Measurements from ENCODE around the gene ABCC4.

ABCC4 gene

DNA sequence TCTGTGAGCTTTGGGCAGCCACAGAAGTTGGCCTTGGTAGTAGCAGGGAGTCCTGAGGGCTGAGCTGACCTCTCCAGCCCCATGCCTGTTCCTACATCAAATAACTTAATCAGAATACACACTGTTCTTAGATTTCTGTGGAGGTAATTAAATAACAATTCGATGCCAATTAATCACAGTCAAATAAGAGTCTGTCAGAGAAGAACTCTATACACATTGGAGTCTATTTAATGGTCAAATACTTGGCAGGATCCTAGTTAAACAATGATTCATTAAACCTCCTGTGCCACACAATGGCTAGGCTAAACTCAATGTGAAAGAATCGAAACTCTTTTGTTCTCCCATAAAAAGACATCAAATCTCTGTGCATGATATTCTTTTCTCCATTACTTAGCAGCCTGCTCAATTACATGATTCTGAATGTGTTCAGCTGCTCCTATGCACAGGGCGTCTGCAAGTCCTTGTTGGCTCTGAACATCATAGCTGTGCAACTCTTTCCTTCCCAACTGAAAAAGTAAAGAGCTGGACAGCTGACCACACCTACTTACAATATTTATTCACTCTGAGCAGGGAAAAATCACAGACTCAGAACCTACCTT lies 173.1 kb downstream of the ABCC4 start:
- Histone ChIP-seq H3K79me2 (ENCODE audit: control insufficient read depth, low read length) (no peaks in the 10 kb centered on the region), H4K20me1 (ENCODE audit: control insufficient read depth, insufficient read depth, low read depth, low read length) (no peaks in the 10 kb centered on the region), H3K9me2 (replicated peaks; ENCODE audit: control insufficient read depth, low read length) (no peaks in the 10 kb centered on the region), H3K36me3 (ENCODE audit: control insufficient read depth, low read length) (no peaks in the 10 kb centered on the region), H3K9me3 (ENCODE audit: control insufficient read depth, insufficient read depth, low read length) (no peaks in the 10 kb centered on the region), H3K4me3 (ENCODE audit: low read length) (no peak overlapping the region), H3K4me1 (ENCODE audit: control insufficient read depth, low read length) (no peaks in the 10 kb centered on the region), H3K27ac (ENCODE audit: low read depth, low read length) (no peak overlapping the region), H3F3A (ENCODE audit: control insufficient read depth, insufficient read depth) (no peaks in the 10 kb centered on the region), H3K4me2 (ENCODE audit: low read length) (no peak overlapping the region), H3K27me3 (ENCODE audit: control insufficient read depth, low read length) (no peaks in the 10 kb centered on the region)
- TF ChIP-seq EZH2phosphoT487 (IDR thresholded peaks at IDR 0.05; ENCODE audit: borderline replicate concordance, low read length): no peak
- TF ChIP-seq, protein P1, sequence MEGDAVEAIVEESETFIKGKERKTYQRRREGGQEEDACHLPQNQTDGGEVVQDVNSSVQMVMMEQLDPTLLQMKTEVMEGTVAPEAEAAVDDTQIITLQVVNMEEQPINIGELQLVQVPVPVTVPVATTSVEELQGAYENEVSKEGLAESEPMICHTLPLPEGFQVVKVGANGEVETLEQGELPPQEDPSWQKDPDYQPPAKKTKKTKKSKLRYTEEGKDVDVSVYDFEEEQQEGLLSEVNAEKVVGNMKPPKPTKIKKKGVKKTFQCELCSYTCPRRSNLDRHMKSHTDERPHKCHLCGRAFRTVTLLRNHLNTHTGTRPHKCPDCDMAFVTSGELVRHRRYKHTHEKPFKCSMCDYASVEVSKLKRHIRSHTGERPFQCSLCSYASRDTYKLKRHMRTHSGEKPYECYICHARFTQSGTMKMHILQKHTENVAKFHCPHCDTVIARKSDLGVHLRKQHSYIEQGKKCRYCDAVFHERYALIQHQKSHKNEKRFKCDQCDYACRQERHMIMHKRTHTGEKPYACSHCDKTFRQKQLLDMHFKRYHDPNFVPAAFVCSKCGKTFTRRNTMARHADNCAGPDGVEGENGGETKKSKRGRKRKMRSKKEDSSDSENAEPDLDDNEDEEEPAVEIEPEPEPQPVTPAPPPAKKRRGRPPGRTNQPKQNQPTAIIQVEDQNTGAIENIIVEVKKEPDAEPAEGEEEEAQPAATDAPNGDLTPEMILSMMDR (IDR thresholded peaks at IDR 0.05; ENCODE audit: low read depth, low read length, poor library complexity, severe bottlenecking): no peak

DNA sequence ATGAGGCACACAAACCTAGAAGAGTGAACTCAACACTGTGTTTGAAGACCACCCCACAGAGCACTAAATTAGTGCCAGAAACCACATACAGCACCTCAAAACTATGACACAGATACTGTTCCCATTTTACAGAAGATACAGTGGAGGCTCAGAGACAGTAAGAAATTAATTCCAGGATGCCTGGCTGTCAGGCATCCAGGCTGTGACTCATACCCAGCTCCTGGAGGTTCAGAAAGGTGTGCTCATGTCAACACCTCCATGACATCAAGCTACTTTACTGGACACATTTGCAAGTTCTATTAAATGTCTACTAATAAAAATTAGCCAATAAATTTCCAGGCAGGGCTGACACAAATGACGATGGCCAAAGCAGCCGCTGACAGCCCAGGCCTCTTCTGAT lies 176.3 kb downstream of the ABCC4 start:
- H3F3A ChIP-seq (ENCODE audit: control insufficient read depth, insufficient read depth): no peaks in the 10 kb centered on the region
- TF ChIP-seq, protein P1 (IDR thresholded peaks at IDR 0.05; ENCODE audit: low read depth, low read length, poor library complexity, severe bottlenecking): no peak
- TF ChIP-seq EZH2phosphoT487 (IDR thresholded peaks at IDR 0.05; ENCODE audit: borderline replicate concordance, low read length): no peak
- no peaks in the 10 kb centered on the region for H4K20me1 ChIP-seq (ENCODE audit: control insufficient read depth, insufficient read depth, low read depth, low read length)
- no peaks in the 10 kb centered on the region for H3K79me2 ChIP-seq (ENCODE audit: control insufficient read depth, low read length)
- H3K4me3 ChIP-seq (ENCODE audit: low read length): no peak overlapping the region
- H3K9me3 ChIP-seq (ENCODE audit: control insufficient read depth, insufficient read depth, low read length): no peaks in the 10 kb centered on the region
- H3K36me3 ChIP-seq (ENCODE audit: control insufficient read depth, low read length): no peaks in the 10 kb centered on the region
- no peaks in the 10 kb centered on the region for H3K27me3 ChIP-seq (ENCODE audit: control insufficient read depth, low read length)
- no peak overlapping the region for H3K27ac ChIP-seq (ENCODE audit: low read depth, low read length)
- no peak overlapping the region for H3K4me2 ChIP-seq (ENCODE audit: low read length)
- no peaks in the 10 kb centered on the region for H3K4me1 ChIP-seq (ENCODE audit: control insufficient read depth, low read length)
- no peaks in the 10 kb centered on the region for H3K9me2 ChIP-seq (replicated peaks; ENCODE audit: control insufficient read depth, low read length)

DNA sequence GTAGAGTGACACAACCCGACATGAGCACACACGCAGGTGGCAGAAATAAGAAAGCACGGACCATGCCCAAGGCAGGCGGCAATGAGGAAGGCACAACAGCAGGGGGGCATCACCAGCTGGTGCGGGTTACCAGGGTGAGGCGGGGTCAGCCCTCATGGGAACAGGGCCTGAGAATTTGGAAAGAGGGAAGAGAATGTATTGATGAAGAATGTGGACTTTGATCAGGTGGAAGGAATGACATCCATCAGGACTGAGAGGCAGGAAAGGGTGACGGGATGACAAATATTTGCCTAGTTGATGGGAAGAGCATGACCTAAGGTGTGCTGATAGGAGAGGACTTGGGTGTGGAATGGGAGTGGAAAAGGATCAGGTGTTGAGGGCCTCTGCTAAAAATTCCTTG lies 177.5 kb downstream of the ABCC4 start:
- Histone ChIP-seq H3K9me2 (replicated peaks; ENCODE audit: control insufficient read depth, low read length) (no peaks in the 10 kb centered on the region), H3K4me2 (ENCODE audit: low read length) (no peak overlapping the region), H3F3A (ENCODE audit: control insufficient read depth, insufficient read depth) (no peaks in the 10 kb centered on the region), H3K4me3 (ENCODE audit: low read length) (no peak overlapping the region), H4K20me1 (ENCODE audit: control insufficient read depth, insufficient read depth, low read depth, low read length) (no peaks in the 10 kb centered on the region), H3K4me1 (ENCODE audit: control insufficient read depth, low read length) (no peaks in the 10 kb centered on the region), H3K79me2 (ENCODE audit: control insufficient read depth, low read length) (no peaks in the 10 kb centered on the region), H3K27ac (ENCODE audit: low read depth, low read length) (no peak overlapping the region), H3K9me3 (ENCODE audit: control insufficient read depth, insufficient read depth, low read length) (no peaks in the 10 kb centered on the region), H3K27me3 (ENCODE audit: control insufficient read depth, low read length) (no peaks in the 10 kb centered on the region), H3K36me3 (ENCODE audit: control insufficient read depth, low read length) (no peaks in the 10 kb centered on the region)
- no peak for TF ChIP-seq EZH2phosphoT487 (IDR thresholded peaks at IDR 0.05; ENCODE audit: borderline replicate concordance, low read length)
- TF ChIP-seq, protein P1 (IDR thresholded peaks at IDR 0.05; ENCODE audit: low read depth, low read length, poor library complexity, severe bottlenecking): no peak
